DMS114 treated with DMSO at 0.1 percent for 48 hours (cell line): ENCODE data around the gene CACUL1.
"Not testable (repeated sequence)": the region's sequence is repeated elsewhere in the genome, so short reads cannot be mapped to it uniquely, and the experiment has no call there.

Source experiments
- DNase-seq: peaks from one replicate; lab custom pipeline; 2025; ENCODE audit not compliant: unreplicated experiment; lab: John Stamatoyannopoulos, UW

Gene CACUL1

DNA sequence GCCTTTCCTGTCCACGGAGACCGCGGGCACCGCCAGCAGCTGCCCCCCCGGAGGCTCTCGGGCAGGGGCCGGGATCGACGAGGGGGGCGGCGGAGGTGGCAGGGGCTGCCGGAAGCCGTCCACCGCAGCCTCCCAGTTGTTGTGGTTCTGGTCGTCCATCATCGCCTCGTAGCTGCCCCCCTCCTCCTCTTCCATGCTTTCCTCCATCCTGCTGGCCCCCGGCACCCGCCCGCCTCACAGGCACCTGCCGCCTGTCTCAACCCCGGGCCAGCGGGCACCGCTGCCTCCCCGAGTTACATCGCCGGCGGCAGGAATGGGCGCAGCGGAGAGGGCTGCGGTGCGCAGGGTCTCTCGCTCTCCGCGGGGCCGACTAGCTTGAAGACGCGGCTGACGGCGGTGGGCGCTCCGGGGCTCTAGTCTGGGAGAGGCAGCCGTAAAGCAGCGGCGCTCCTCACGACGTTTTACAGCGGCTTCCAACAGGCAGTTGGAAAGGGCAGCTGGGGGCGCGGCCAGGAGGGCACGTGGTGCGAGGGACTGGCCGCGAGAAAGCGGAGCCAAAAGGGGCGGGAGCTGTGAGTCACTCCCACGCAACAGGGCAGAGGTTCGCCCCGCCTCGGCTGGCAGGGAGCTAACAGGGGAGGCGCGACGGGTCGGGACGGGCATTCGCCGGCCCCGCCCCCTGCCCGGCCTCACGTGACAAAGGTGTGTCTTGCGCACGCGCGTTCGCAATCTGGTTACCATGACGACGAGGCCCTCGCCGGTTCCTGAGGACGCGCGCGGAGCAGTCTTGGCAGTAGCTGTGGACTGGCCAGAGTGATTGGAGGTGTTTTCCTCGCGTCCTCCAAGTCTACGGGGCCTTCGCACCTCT, at the start of gene CACUL1:
Gene CACUL1, minus strand, starts transcription at position 415 of the 868 bp plus-strand sequence. Its CDS starts 208 bp downstream, at position 207.
- peak; percentile 98 for DNase-seq

DNA sequence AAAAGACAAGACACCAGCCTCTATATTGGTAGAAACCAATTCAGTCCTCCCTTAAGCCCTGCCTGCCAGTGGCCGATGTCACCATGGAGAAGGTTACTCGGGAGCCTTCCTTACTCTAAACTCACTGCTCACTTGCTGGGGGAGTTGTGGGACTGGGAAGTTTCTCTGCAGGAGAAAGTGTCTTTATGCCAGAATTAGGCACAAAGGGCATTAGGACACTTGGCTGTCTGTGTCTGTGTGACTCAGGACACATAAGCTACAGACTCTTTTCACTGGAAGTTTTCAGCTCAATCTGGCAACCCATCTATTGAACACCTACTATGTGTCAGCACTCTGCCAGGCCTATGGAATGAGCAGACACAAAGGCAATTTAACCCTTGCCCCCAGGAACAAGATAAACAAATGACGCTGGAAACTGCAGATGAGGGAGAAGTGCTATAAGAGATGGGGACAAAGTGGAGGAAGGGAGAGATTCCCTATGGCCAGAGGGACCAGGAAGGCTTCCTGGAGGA, 49.5 kb upstream of the CACUL1 start:
- no peak for DNase-seq

- DNase-seq = no peak
Observed at GRCh38 chr10:118802126-118802793, 47.5 kb upstream of the CACUL1 start.

DNA sequence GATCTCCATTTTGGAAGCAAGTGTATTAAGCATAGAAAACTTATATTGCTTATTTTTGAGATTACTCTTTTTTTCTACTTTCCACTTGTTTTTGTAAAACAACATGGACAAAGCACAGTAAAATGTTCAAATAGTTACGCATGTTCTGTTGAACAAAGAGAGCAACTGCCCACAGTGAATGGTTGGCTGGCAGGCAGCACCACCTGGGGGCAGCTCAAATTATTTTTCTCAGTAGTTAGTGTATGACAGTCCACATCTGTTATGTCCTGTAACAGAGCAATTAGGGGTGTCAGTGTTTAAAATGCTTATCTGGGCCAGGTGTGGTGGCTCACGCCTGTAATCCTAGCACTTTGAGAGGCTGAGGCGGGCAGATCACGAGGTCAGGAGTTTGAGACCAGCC, 46.1 kb upstream of the CACUL1 start:
- DNase-seq = peak; percentile 25

- no peak for DNase-seq
Observed at GRCh38 chr10:118799777-118800176, 45.0 kb upstream of the CACUL1 start.

DNA sequence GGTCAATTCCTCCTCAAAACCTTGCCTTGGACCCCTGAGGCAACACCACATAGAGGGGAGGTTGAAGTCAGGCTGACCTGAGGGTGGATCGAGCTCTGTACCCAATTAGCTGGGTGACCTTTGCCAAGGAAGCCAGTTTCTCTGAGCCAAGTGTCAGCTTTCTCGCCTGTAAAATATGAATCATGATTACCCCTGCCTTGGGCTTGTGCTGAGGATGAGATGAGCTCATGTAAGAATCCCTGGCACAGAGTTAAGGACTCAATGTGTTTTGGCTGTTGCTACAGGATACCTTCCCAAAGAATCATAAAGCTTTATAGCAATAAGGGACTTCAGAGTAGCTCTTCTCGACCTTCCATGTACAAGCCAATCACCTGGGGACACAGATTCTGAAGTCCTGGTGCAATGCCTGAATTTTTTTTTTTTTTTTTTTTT, 43.5 kb upstream of the CACUL1 start:
- DNase-seq = no peak

- DNase-seq = not testable (repeated sequence)
Observed at GRCh38 chr10:118794971-118795370, 40.2 kb upstream of the CACUL1 start.

GRCh38 chr10:118793545-118793944, 38.8 kb upstream of the CACUL1 start:
- DNase-seq = no peak

GRCh38 chr10:118792526-118792925, 37.8 kb upstream of the CACUL1 start:
- no peak for DNase-seq

DNA sequence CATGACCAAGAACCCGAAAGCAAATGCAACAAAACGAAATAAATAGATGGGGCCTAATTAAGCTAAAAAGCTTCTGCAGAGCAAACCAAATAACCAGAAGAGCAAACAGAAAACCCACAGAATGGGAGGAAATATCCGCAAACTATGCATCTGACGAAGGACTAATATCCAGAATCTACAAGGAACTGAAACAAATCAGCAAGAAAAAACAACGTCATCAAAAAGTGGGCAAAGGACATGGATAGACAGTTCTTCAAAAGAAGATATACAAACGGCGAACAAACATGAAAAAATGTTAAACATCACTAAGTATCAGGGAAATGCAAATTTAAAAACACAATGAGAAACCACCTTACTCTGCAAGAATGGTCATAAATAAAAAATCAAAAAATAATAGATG, 35.3 kb upstream of the CACUL1 start:
- DNase-seq = no peak

GRCh38 chr10:118785551-118785950, 30.8 kb upstream of the CACUL1 start:
- no peak for DNase-seq

DNA sequence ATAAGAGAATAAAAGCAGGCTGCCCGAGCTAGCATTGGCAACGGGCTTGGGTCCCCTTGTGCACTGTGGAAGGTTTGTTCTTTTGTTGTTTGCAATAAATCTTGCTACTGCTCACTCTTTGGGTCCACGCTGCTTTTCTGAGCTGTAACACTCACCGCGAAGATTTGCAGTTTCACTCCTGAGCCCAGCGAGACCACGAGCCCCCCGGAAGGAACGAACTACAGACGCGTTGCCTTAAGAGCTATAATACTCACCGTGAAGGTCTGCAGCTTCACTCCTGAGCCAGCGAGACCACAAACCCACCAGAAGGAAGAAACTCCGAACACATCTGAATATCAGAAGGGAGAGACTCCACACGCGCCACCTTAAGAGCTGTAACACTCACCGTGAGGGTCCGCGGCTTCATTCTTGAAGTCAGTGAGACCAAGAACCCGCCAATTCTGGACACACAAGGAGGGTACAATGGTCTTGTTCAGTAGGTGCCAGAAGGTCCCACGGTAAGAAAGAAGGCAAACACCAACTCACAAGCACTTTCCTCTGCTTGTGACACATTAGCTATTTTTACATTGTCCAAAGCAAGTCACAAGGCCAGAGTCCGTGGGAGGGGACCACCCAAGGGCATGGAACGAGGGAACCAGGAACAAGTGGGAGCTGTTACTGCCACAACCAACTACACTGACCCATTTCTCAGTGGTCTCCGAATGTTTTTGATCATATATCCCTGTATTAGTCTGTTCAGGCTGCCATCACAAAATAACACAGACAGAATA, 29.2 kb upstream of the CACUL1 start:
- DNase-seq = no peak

DNA sequence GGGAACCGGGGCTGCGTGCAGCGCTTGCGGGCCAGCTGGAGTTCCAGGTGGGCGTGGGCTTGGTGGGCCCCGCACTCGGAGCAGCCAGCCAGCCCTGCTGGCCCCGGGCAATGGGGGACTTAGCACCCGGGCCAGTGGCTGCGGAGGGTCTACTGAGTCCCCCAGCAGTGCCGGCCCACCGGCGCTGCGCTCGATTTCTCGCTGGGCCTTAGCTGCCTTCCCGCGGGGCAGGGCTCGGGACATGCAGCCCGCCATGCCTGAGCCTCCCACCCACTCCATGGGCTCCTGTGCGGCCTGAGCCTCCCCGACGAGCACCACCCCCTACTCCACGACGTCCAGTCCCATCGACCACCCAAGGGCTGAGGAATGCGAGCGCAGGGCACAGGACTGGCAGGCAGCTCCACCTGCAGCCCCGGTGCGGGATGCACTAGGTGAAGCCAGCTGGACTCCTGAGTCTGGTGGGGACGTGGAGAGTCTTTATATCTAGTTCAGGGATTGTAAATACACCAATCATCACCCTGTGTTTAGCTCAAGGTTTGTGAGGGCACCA, 28.2 kb upstream of the CACUL1 start:
- DNase-seq = not testable (repeated sequence)

DNA sequence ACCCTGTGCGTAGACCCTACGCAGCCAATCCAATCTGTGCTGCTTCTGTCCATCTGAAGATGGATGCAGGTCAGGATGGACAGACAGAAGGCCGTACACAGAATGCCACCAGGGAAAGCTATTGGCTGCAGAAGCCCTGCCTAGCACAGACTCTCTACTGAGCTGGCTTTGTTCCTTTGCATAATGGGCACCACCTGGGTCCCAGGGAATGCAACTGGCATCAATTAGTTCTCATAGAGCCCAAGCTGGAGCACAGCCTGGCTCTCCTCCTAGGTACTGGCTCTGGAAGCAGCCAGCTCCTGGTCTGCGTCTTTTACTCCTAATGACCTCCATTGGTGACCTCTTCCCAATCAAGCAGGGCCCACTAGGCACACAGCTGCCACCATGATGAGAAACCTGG, 26.8 kb upstream of the CACUL1 start:
- no peak for DNase-seq

DNA sequence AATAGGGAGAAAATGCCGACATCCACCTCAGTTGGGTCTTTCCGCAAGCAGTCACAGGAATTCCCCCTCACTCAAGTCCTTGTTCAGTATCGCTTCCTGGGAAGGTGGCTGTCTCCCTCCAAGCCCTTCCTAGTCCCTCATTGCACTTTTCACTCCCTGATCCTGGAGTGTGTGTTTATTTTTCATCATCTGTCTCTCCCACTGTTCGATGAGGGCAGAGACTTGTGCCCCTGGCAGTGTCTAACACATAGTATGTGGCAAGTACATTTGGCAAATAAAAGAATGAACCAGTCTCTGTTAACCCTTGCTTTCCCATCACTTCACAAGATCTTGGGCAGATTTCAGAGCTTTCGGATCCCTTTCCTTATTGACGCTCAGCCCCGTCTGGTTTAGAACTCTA, 24.0 kb upstream of the CACUL1 start:
- no peak for DNase-seq

DNA sequence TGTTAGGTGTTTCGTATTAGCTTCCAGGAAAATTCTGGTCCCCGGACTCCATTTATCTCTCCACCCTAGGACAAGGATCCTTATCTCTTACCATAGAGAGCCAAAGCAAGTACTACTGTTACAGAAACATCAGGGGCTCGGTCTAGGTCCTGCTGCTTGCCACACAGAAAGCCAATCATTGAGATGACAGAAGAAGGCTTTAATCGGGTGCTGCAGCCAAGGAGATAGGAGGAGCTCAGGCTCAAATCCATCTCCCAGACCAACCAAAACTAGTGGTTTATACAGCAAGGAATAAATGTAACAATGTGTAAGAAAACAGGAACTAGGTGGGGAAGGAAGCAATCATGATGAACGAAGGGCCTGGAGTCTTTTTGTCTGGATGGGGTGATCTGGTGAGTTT, 22.2 kb upstream of the CACUL1 start:
- no peak for DNase-seq

- no peak for DNase-seq
Observed at GRCh38 chr10:118776033-118776432, 21.3 kb upstream of the CACUL1 start.

GRCh38 chr10:118775478-118775877, 20.7 kb upstream of the CACUL1 start:
- no peak for DNase-seq

- DNase-seq = no peak
Observed at GRCh38 chr10:118773041-118773440, 18.3 kb upstream of the CACUL1 start.

DNA sequence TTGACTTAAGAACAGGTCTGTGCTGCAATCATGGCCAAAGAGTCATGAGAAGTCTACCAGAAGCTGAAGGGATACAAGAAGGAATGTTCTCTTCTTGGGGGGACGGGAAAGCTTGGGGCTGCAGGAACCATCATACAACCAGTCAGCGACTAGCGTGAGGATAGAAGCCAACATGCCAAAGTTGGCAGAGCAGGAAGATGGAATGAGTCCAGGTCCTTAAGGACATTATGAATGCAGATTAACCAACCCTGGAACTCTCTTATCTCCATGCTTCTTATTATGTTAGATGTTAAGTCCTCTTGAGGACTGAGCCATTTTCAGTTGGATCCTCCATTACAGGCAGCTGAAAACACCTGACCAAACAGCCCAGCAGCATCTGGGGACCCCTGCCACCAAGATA, 17.2 kb upstream of the CACUL1 start:
- DNase-seq = no peak
